HEK293 (cell line): ENCODE measurements around the gene GARRE1.

Experiments
- EGR2 ChIP-seq: fragments of 450-650 bp; formaldehyde crosslinking; IDR thresholded peaks from 2 replicates; pipeline ENCODE4 v1.5.1; 2016; ENCODE audit warnings: low read depth, missing biosample characterization, missing genetic modification characterization
- FEZF1 ChIP-seq: fragments of 450-650 bp; formaldehyde crosslinking; IDR thresholded peaks from 2 replicates; pipeline ENCODE4 v1.5.1; 2016; ENCODE audit warnings: missing biosample characterization, missing genetic modification characterization
- GLI4 ChIP-seq: fragments of 450-650 bp; formaldehyde crosslinking; IDR thresholded peaks from 2 replicates; pipeline ENCODE4 v1.5.1; 2016; ENCODE audit warnings: missing biosample characterization, missing genetic modification characterization
- GLIS1 ChIP-seq: fragments of 450-650 bp; formaldehyde crosslinking; IDR thresholded peaks from 2 replicates; pipeline ENCODE4 v1.5.1; 2016; ENCODE audit warnings: missing biosample characterization, missing genetic modification characterization
- KLF9 ChIP-seq: fragments of 450-650 bp; formaldehyde crosslinking; IDR thresholded peaks from 2 replicates; pipeline ENCODE4 v1.5.1; 2016; ENCODE audit warnings: missing biosample characterization, missing genetic modification characterization, low read depth
- PRDM1 ChIP-seq: fragments of 450-650 bp; formaldehyde crosslinking; IDR thresholded peaks from 2 replicates; pipeline ENCODE4; 2016; ENCODE audit warnings: missing biosample characterization, missing genetic modification characterization
- RBAK ChIP-seq: fragments of 450-650 bp; formaldehyde crosslinking; IDR thresholded peaks from 2 replicates; pipeline ENCODE4 v1.5.1; 2016; ENCODE audit warnings: missing biosample characterization, missing genetic modification characterization
- REST ChIP-seq: fragments of 450-650 bp; formaldehyde crosslinking; IDR thresholded peaks from 2 replicates; pipeline ENCODE4 v1.5.1; 2016; ENCODE audit warnings: missing biosample characterization, missing genetic modification characterization
- YY2 ChIP-seq: fragments of 450-650 bp; formaldehyde crosslinking; IDR thresholded peaks from 2 replicates; pipeline ENCODE4 v1.5.1; 2016; ENCODE audit warnings: missing biosample characterization, missing genetic modification characterization
- ZBTB17 ChIP-seq: fragments of 450-650 bp; formaldehyde crosslinking; IDR thresholded peaks from 2 replicates; pipeline ENCODE4 v1.5.1; 2016; ENCODE audit warnings: missing biosample characterization, missing genetic modification characterization
- ZBTB8A ChIP-seq: fragments of 450-650 bp; formaldehyde crosslinking; IDR thresholded peaks from 2 replicates; pipeline ENCODE4 v1.5.1; 2016; ENCODE audit warnings: missing biosample characterization, missing genetic modification characterization
- ZNF16 ChIP-seq: fragments of 450-650 bp; formaldehyde crosslinking; IDR thresholded peaks from 2 replicates; pipeline ENCODE4 v1.5.1; 2016; ENCODE audit warnings: low read depth, missing biosample characterization, missing genetic modification characterization
- ZNF184 ChIP-seq: fragments of 450-650 bp; IDR thresholded peaks from 2 replicates; pipeline ENCODE4 v1.5.1; 2018; ENCODE audit warnings: missing biosample characterization, mild to moderate bottlenecking, missing genetic modification characterization
- ZNF202 ChIP-seq: fragments of 450-650 bp; formaldehyde crosslinking; IDR thresholded peaks from 2 replicates; pipeline ENCODE4 v1.5.1; 2016; ENCODE audit warnings: missing biosample characterization, missing genetic modification characterization, borderline replicate concordance
- ZNF211 ChIP-seq: fragments of 450-650 bp; formaldehyde crosslinking; IDR thresholded peaks from 2 replicates; pipeline ENCODE4 v1.5.1; 2016; ENCODE audit warnings: low read depth, missing biosample characterization, missing genetic modification characterization
- ZNF223 ChIP-seq: fragments of 450-650 bp; formaldehyde crosslinking; IDR thresholded peaks from 2 replicates; pipeline ENCODE4 v1.5.1; 2016; ENCODE audit warnings: missing biosample characterization, missing genetic modification characterization
- ZNF248 ChIP-seq: fragments of 450-650 bp; formaldehyde crosslinking; IDR thresholded peaks from 2 replicates; pipeline ENCODE4 v1.5.1; 2017; ENCODE audit warnings: missing biosample characterization, missing genetic modification characterization
- ZNF366 ChIP-seq: fragments of 450-650 bp; formaldehyde crosslinking; conservative IDR thresholded peaks from 2 replicates; pipeline ENCODE4 v1.5.1; 2016; ENCODE audit warnings: missing biosample characterization, missing genetic modification characterization
- ZNF571 ChIP-seq: fragments of 450-650 bp; formaldehyde crosslinking; IDR thresholded peaks from 2 replicates; pipeline ENCODE4 v1.5.0; 2017; ENCODE audit warnings: missing biosample characterization, missing genetic modification characterization
- ZNF585B ChIP-seq: fragments of 450-650 bp; formaldehyde crosslinking; IDR thresholded peaks from 2 replicates; pipeline ENCODE4 v1.5.1; 2016; ENCODE audit warnings: missing biosample characterization, missing genetic modification characterization
- ZNF596 ChIP-seq: fragments of 450-650 bp; IDR thresholded peaks from 2 replicates; pipeline ENCODE4 v1.5.0; 2018; ENCODE audit warnings: missing biosample characterization, mild to moderate bottlenecking, missing genetic modification characterization, moderate library complexity
- ZNF610 ChIP-seq: fragments of 450-650 bp; formaldehyde crosslinking; IDR thresholded peaks from 2 replicates; pipeline ENCODE4 v1.5.1; 2016; ENCODE audit warnings: missing biosample characterization, missing genetic modification characterization, borderline replicate concordance
- ZNF621 ChIP-seq: fragments of 450-650 bp; formaldehyde crosslinking; IDR thresholded peaks from 2 replicates; pipeline ENCODE4 v1.5.1; 2017; ENCODE audit warnings: missing biosample characterization, missing genetic modification characterization
- ZNF692 ChIP-seq: fragments of 450-650 bp; formaldehyde crosslinking; IDR thresholded peaks from 2 replicates; pipeline ENCODE4 v1.5.1; 2016; ENCODE audit warnings: missing biosample characterization, missing genetic modification characterization
- ZNF792 ChIP-seq: fragments of 450-650 bp; formaldehyde crosslinking; IDR thresholded peaks from 2 replicates; pipeline ENCODE4 v1.5.1; 2016; ENCODE audit warnings: missing biosample characterization, missing genetic modification characterization
- TF ChIP-seq, protein P1 (sequence below): fragments of 450-650 bp; formaldehyde crosslinking; IDR thresholded peaks from 2 replicates; pipeline ENCODE4 v1.5.1; 2017; ENCODE audit warnings: missing biosample characterization, missing genetic modification characterization
- TF ChIP-seq, protein P2 (sequence below): fragments of 450-650 bp; formaldehyde crosslinking; IDR thresholded peaks from 2 replicates; pipeline ENCODE4 v1.5.1; 2016; ENCODE audit warnings: missing biosample characterization, missing genetic modification characterization, low read depth
- TF ChIP-seq, protein P3 (sequence below): fragments of 450-650 bp; formaldehyde crosslinking; IDR thresholded peaks from 2 replicates; pipeline ENCODE4 v1.5.1; 2016; ENCODE audit warnings: missing biosample characterization, missing genetic modification characterization
- TF ChIP-seq, protein P4 (sequence below): fragments of 450-650 bp; formaldehyde crosslinking; IDR thresholded peaks from 2 replicates; pipeline ENCODE4 v1.5.1; 2017; ENCODE audit warnings: missing biosample characterization, missing genetic modification characterization

Gene GARRE1

GRCh38 chr19:34217952-34218817, 36.2 kb upstream of the GARRE1 start (continued):
- 0 out of 2 replicates have a peak, but pooled peaks have one; percentile 19 for TF ChIP-seq ZNF16 (tag by site-specific recombination)
- TF ChIP-seq KLF9: peak; percentile 18; the same call in 1 of the 2 replicates
- no peak for TF ChIP-seq RBAK (tag by site-specific recombination)
- peak; percentile 73 for TF ChIP-seq ZNF596 (tag by site-specific recombination)
- TF ChIP-seq REST: no peak
- TF ChIP-seq, protein P1, sequence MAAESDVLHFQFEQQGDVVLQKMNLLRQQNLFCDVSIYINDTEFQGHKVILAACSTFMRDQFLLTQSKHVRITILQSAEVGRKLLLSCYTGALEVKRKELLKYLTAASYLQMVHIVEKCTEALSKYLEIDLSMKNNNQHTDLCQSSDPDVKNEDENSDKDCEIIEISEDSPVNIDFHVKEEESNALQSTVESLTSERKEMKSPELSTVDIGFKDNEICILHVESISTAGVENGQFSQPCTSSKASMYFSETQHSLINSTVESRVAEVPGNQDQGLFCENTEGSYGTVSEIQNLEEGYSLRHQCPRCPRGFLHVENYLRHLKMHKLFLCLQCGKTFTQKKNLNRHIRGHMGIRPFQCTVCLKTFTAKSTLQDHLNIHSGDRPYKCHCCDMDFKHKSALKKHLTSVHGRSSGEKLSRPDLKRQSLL: peak; percentile 90
- TF ChIP-seq ZNF184 (tag by site-specific recombination): peak; percentile 97
- TF ChIP-seq GLIS1: peak; percentile 99
- TF ChIP-seq YY2 (tag by site-specific recombination): no peak; the same call in 1 of the 2 replicates
- no peak for TF ChIP-seq ZNF223 (tag by site-specific recombination)
- peak; percentile 88 for TF ChIP-seq ZNF792 (tag by site-specific recombination)
- TF ChIP-seq, protein P2, sequence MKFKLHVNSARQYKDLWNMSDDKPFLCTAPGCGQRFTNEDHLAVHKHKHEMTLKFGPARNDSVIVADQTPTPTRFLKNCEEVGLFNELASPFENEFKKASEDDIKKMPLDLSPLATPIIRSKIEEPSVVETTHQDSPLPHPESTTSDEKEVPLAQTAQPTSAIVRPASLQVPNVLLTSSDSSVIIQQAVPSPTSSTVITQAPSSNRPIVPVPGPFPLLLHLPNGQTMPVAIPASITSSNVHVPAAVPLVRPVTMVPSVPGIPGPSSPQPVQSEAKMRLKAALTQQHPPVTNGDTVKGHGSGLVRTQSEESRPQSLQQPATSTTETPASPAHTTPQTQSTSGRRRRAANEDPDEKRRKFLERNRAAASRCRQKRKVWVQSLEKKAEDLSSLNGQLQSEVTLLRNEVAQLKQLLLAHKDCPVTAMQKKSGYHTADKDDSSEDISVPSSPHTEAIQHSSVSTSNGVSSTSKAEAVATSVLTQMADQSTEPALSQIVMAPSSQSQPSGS (tag by site-specific recombination): peak; percentile 76
- TF ChIP-seq PRDM1 (tag by site-specific recombination): peak; percentile 67
- TF ChIP-seq EGR2 (tag by site-specific recombination): peak; percentile 57
- no peak for TF ChIP-seq ZNF202 (tag by site-specific recombination)
- no peak for TF ChIP-seq GLI4 (tag by site-specific recombination)
- TF ChIP-seq ZNF692 (tag by site-specific recombination): peak; percentile 88
- no peak for TF ChIP-seq ZNF571 (tag by site-specific recombination)
- peak; percentile 83 for TF ChIP-seq ZBTB8A (tag by site-specific recombination)
- TF ChIP-seq, protein P3, sequence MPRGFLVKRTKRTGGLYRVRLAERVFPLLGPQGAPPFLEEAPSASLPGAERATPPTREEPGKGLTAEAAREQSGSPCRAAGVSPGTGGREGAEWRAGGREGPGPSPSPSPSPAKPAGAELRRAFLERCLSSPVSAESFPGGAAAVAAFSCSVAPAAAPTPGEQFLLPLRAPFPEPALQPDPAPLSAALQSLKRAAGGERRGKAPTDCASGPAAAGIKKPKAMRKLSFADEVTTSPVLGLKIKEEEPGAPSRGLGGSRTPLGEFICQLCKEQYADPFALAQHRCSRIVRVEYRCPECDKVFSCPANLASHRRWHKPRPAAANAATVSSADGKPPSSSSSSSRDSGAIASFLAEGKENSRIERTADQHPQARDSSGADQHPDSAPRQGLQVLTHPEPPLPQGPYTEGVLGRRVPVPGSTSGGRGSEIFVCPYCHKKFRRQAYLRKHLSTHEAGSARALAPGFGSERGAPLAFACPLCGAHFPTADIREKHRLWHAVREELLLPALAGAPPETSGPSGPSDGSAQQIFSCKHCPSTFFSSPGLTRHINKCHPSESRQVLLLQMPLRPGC: peak; percentile 100
- TF ChIP-seq ZNF585B (tag by site-specific recombination): no peak
- no peak for TF ChIP-seq ZNF248
- TF ChIP-seq ZBTB17 (tag by site-specific recombination): peak; percentile 99
- peak; percentile 100 for TF ChIP-seq ZNF366 (tag by site-specific recombination)
- TF ChIP-seq FEZF1 (tag by site-specific recombination): peak; percentile 98
- no peak for TF ChIP-seq ZNF211 (tag by site-specific recombination)
- TF ChIP-seq, protein P4, sequence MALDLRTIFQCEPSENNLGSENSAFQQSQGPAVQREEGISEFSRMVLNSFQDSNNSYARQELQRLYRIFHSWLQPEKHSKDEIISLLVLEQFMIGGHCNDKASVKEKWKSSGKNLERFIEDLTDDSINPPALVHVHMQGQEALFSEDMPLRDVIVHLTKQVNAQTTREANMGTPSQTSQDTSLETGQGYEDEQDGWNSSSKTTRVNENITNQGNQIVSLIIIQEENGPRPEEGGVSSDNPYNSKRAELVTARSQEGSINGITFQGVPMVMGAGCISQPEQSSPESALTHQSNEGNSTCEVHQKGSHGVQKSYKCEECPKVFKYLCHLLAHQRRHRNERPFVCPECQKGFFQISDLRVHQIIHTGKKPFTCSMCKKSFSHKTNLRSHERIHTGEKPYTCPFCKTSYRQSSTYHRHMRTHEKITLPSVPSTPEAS (tag by site-specific recombination): peak; percentile 89
- peak; percentile 93 for TF ChIP-seq ZNF610
- no peak for TF ChIP-seq ZNF621 (tag by site-specific recombination)
